Bronchial epithelial cell (primary cell): ENCODE measurements around the gene FAM13A. TPM values are rescaled to one million over a fixed set of nuclear protein-coding genes. Genes with fewer than 3 reads are reported as not detected.

Experiments used
- DNase-seq: peaks from one replicate; pipeline ENCODE4 v3.0.0-alpha.2; 2010; ENCODE audit warnings: low read depth
- FAIRE-seq: peaks from 2 replicates; lab custom pipeline; 2011; peaks lifted over from hg19 to GRCh38; lab: Jason Lieb, UNC
- H3K27me3 ChIP-seq: 2 replicates; pipeline ENCODE4 v1.5.1; 2011; ENCODE audit warnings: low read length; ENCODE audit not compliant: control insufficient read depth, insufficient read depth
- H3K36me3 ChIP-seq: 2 replicates; pipeline ENCODE4 v1.5.1; 2011; ENCODE audit warnings: low read length; ENCODE audit not compliant: control insufficient read depth, insufficient read depth
- H3K4me3 ChIP-seq: 2 replicates; pipeline ENCODE4 v1.5.1; 2011; ENCODE audit warnings: mild to moderate bottlenecking, low read depth, low read length, control low read depth
- CTCF ChIP-seq: IDR thresholded peaks from 2 replicates; pipeline ENCODE4 v1.5.1; 2011; ENCODE audit warnings: mild to moderate bottlenecking, moderate library complexity, low read length, control low read depth, inconsistent platforms; ENCODE audit not compliant: insufficient read depth, severe bottlenecking
- total RNA-seq: library from RNA; depleted of rRNA; stranded (reverse); fragments of >200 nt; gene quantifications from 2 replicates; pipeline ENCODE4 v1.2.1, GENCODE V29; 2014

Gene FAM13A
- total RNA-seq, 1 donor from 2014 or later = 5.8 TPM

- no peak overlapping the region for H3K4me3 ChIP-seq
- H3K36me3 ChIP-seq = peaks cover 20% of the 10 kb centered on the region
- no peak for TF ChIP-seq CTCF
- no peak for FAIRE-seq
- no peaks in the 10 kb centered on the region for H3K27me3 ChIP-seq
- no peak for DNase-seq
Measured at GRCh38 chr4:88752076-88752463, 304.9 kb downstream of the FAM13A start.

DNA sequence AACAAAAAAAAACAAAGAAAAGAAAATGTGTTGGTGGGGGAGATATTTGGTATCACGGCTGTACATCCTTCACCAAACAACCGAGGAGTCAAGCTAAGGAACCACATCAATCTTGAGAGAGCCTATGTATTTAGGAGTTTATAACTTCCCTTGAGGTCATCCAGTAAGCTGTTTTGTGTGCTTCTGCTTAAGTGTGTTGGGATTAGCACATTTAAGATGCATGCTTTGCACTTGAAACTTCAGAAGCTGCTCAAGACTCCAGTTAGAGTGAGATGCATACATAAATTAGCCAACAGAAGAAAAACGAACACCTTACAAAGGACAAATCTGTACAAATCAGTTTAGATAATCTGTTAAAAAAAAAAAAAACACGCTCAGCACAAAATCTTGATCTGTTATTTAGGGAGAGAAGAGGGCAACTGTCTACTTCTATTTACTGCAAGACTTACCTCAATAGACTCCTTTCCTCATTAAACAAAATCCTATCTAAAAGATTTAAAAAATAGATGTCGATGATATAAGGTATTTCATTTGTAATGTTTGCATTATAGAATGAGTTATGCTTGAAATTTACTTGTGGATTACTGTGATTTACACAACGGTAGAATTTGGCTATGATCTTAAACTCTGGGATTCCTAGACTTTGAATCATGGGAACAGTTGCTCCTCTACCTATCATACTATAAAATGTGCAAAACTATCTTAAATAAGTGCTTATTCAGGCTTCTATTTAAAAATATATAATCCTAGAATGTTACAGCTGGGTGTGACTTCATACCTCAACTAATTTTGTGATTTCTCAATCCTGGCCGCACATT, 305.5 kb downstream of the FAM13A start:
- TF ChIP-seq CTCF = no peak
- peaks cover 21% of the 10 kb centered on the region for H3K36me3 ChIP-seq
- no peak for FAIRE-seq
- no peaks in the 10 kb centered on the region for H3K27me3 ChIP-seq
- peak; percentile 25 for DNase-seq
- no peak overlapping the region for H3K4me3 ChIP-seq

- H3K36me3 ChIP-seq = peaks cover 21% of the 10 kb centered on the region
Measured at GRCh38 chr4:88750369-88750768, 306.6 kb downstream of the FAM13A start.

GRCh38 chr4:88747351-88747750, 309.6 kb downstream of the FAM13A start:
- Histone ChIP-seq H3K27me3 (no peaks in the 10 kb centered on the region), H3K4me3 (no peak overlapping the region), H3K36me3 (peaks cover 21% of the 10 kb centered on the region)
- DNase-seq (no peak), FAIRE-seq (no peak)
- TF ChIP-seq CTCF = no peak

More at GRCh38 chr4:88750369-88750768, 306.6 kb downstream of the FAM13A start:
- Histone ChIP-seq H3K27me3 (no peaks in the 10 kb centered on the region), H3K4me3 (no peak overlapping the region)
- no peak for TF ChIP-seq CTCF
- DNase-seq (no peak), FAIRE-seq (no peak)

DNA sequence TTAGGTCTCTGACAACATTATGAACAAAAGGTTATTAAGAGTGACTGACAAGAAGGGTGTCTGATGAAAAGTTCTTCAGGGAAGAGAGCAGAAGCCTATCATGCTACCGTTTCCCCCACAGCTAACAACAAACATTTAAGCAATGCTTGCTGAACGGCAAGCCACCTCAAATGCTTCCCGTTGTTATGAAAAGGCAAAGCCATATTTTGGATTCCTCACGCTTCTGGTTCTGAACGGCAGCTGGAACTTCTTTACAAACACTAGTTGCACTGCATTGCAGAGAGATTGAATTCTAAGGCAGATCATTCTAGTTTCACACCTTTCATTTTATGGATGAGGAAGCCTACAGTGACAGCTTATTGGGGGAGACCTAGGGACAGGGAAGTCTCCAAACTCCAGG, 310.8 kb downstream of the FAM13A start:
- Histone ChIP-seq H3K4me3 (no peak overlapping the region), H3K36me3 (peaks cover 21% of the 10 kb centered on the region), H3K27me3 (no peaks in the 10 kb centered on the region)
- no peak for DNase-seq
- no peak for FAIRE-seq
- TF ChIP-seq CTCF = no peak
